C4-2B (cell line): ENCODE results near the gene RAB22A.

ENCODE experiments used
- ZFX ChIP-seq: fragments of 450-650 bp; IDR thresholded peaks from 2 replicates; pipeline ENCODE4 v1.6.1; 2017
- TF ChIP-seq, protein P1 (sequence below): fragments of 450-650 bp; conservative IDR thresholded peaks from 2 replicates; pipeline ENCODE4 v1.5.1; 2017; ENCODE audit warnings: mild to moderate bottlenecking

DNA sequence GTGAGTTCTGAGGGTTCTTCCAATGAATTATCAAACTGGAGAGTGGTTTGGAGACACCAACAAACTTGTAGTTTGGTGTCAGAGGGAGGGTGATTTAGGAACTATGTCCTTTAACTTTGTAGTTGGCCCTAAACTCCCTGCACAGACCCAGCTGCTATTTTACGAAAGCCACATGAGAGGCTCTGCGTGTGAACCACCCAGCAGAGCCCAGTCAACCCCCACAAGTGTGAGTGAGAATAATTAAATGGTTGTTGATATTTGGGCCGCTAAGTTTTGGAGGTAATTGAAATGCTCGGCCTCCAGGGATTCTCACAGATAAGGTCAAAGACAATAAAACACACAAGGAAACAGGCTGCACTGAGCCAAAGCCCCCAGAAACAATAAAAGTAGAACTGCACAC lies 72.6 kb downstream of the RAB22A start:
- TF ChIP-seq, protein P1, sequence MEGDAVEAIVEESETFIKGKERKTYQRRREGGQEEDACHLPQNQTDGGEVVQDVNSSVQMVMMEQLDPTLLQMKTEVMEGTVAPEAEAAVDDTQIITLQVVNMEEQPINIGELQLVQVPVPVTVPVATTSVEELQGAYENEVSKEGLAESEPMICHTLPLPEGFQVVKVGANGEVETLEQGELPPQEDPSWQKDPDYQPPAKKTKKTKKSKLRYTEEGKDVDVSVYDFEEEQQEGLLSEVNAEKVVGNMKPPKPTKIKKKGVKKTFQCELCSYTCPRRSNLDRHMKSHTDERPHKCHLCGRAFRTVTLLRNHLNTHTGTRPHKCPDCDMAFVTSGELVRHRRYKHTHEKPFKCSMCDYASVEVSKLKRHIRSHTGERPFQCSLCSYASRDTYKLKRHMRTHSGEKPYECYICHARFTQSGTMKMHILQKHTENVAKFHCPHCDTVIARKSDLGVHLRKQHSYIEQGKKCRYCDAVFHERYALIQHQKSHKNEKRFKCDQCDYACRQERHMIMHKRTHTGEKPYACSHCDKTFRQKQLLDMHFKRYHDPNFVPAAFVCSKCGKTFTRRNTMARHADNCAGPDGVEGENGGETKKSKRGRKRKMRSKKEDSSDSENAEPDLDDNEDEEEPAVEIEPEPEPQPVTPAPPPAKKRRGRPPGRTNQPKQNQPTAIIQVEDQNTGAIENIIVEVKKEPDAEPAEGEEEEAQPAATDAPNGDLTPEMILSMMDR = no peak
- no peak for TF ChIP-seq ZFX
